ENCODE data around the gene BARX2.

- TF ChIP-seq POLR2A (IDR thresholded peaks at IDR 0.05; ENCODE audit: low read length) (no peak), GATA1 (IDR thresholded peaks at IDR 0.05; ENCODE audit: low read depth, low read length) (no peak)
Observed at GRCh38 chr11:129328756-129329155, 46.9 kb upstream of the BARX2 start.
